ENCODE measurements around the gene PCDHGC3. TPM values are rescaled to one million over a fixed set of nuclear protein-coding genes. Genes with fewer than 3 reads are reported as not detected.
A peak's percentile ranks its signal among the peaks of the same experiment; 100 is the strongest.
"Not testable (repeated sequence)": the region's sequence is repeated elsewhere in the genome, so short reads cannot be mapped to it uniquely, and the experiment has no call there.

PCDHGC3 gene
- total RNA-seq, 1 experiment from 2014 or later, result 29.1 TPM

- TF ChIP-seq AFF4 (CRISPR knock-in tag; IDR thresholded peaks at IDR 0.05; ENCODE audit: borderline replicate concordance), result no peak
Measured at GRCh38 chr5:141427783-141428426, 47.9 kb upstream of the PCDHGC3 start (continued).

GRCh38 chr5:141430332-141431113 is 45.2 kb upstream of the PCDHGC3 start, which contains the start of gene PCDHGA12:
Gene PCDHGA12, plus strand, starts transcription at chr5:141430507. Its CDS starts 253 bp downstream, at chr5:141430760.
- Mint-ChIP-seq H3K4me1 (no peaks in the 10 kb centered on the region), H3K4me3 (no peak within 1 kb of the TSS), H3K27ac (no peak within 1 kb of the TSS), H3K9me3 (peaks cover 55% of the 10 kb centered on the region), H3K27me3 (ENCODE audit: low read depth) (no peaks in the 10 kb centered on the region), H3K36me3 (peaks cover 72% of the 10 kb centered on the region)
- ChIA-PET POLR2A (interaction anchor here (0.8 to 0.9 kb wide), 2 partner anchors 45 to 83 kb away, joined by 3 to 4 read pairs; partner anchors contain the start of gene PCDHGC3), CTCF (interaction anchor here (0.9 to 2.7 kb wide), 31 partner anchors 9 to 238 kb away, joined by 3 to 28 read pairs (median 6); partner anchors contain the start of genes PCDHB10, PCDHB14, PCDHB15 and PCDHGA10)
- DNase-seq (ENCODE audit: low spot score) (no peak), ATAC-seq (peak; percentile 43; the same call in 1 of the 2 replicates)
- TF ChIP-seq SOX15 (CRISPR knock-in tag; IDR thresholded peaks at IDR 0.05) (no peak), TEAD1 (CRISPR knock-in tag; IDR thresholded peaks at IDR 0.05) (no peak), ZNF416 (CRISPR knock-in tag; IDR thresholded peaks at IDR 0.05) (no peak), ZNF121 (CRISPR knock-in tag; IDR thresholded peaks at IDR 0.05) (no peak), SMAD3 (CRISPR knock-in tag; IDR thresholded peaks at IDR 0.05; ENCODE audit: borderline replicate concordance) (no peak)
- TF ChIP-seq, protein P1, sequence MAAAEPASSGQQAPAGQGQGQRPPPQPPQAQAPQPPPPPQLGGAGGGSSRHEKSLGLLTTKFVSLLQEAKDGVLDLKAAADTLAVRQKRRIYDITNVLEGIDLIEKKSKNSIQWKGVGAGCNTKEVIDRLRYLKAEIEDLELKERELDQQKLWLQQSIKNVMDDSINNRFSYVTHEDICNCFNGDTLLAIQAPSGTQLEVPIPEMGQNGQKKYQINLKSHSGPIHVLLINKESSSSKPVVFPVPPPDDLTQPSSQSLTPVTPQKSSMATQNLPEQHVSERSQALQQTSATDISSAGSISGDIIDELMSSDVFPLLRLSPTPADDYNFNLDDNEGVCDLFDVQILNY (CRISPR knock-in tag; IDR thresholded peaks at IDR 0.05), result no peak

- Mint-ChIP-seq H3K4me3 (no peak overlapping the region), H3K4me1 (no peaks in the 10 kb centered on the region), H3K36me3 (peaks cover 66% of the 10 kb centered on the region), H3K27ac (no peak overlapping the region), H3K27me3 (ENCODE audit: low read depth) (no peaks in the 10 kb centered on the region), H3K9me3 (peaks cover 56% of the 10 kb centered on the region)
- ATAC-seq (no peak), DNase-seq (ENCODE audit: low spot score) (no peak)
- ChIA-PET CTCF (interaction anchor here (0.9 to 2.7 kb wide), 18 partner anchors 9 to 197 kb away, joined by 3 to 28 read pairs (median 8); partner anchors contain the start of genes PCDHGA10, PCDHGA11, PCDHGA2 and PCDHGA4), POLR2A (no interaction called here)
- TF ChIP-seq, protein P2, sequence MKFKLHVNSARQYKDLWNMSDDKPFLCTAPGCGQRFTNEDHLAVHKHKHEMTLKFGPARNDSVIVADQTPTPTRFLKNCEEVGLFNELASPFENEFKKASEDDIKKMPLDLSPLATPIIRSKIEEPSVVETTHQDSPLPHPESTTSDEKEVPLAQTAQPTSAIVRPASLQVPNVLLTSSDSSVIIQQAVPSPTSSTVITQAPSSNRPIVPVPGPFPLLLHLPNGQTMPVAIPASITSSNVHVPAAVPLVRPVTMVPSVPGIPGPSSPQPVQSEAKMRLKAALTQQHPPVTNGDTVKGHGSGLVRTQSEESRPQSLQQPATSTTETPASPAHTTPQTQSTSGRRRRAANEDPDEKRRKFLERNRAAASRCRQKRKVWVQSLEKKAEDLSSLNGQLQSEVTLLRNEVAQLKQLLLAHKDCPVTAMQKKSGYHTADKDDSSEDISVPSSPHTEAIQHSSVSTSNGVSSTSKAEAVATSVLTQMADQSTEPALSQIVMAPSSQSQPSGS (CRISPR knock-in tag; IDR thresholded peaks at IDR 0.05; ENCODE audit: borderline replicate concordance, low read depth), result no peak
- TF ChIP-seq PREB (CRISPR knock-in tag; IDR thresholded peaks at IDR 0.05; ENCODE audit: borderline replicate concordance) (no peak), TP53 (CRISPR knock-in tag; IDR thresholded peaks at IDR 0.05) (no peak), SP1 (CRISPR knock-in tag; conservative IDR thresholded peaks at IDR 0.05) (no peak), FOXP1 (CRISPR knock-in tag; IDR thresholded peaks at IDR 0.05; ENCODE audit: borderline replicate concordance) (no peak), FOXP4 (CRISPR knock-in tag; IDR thresholded peaks at IDR 0.05) (no peak), IRF2 (CRISPR knock-in tag; IDR thresholded peaks at IDR 0.05; ENCODE audit: borderline replicate concordance, low read depth) (no peak), ZSCAN18 (CRISPR knock-in tag; IDR thresholded peaks at IDR 0.05) (no peak), PRRX2 (CRISPR knock-in tag; IDR thresholded peaks at IDR 0.05) (no peak), ZNF396 (CRISPR knock-in tag; IDR thresholded peaks at IDR 0.05; ENCODE audit: borderline replicate concordance) (no peak)
Measured at GRCh38 chr5:141431286-141431685, 44.5 kb upstream of the PCDHGC3 start.

- H3K4me3 Mint-ChIP-seq; H3K27me3 Mint-ChIP-seq (ENCODE audit: low read depth); H3K4me1 Mint-ChIP-seq; H3K27ac Mint-ChIP-seq; POLR2A ChIA-PET; DNase-seq (ENCODE audit: low spot score); ATAC-seq: not testable (repeated sequence)
- CTCF ChIA-PET, result interaction anchor here (1.1 to 2.7 kb wide), 3 partner anchors 12 to 125 kb away, joined by 3 to 28 read pairs (median 3); partner anchors contain the start of gene PCDHGA11
- H3K36me3 Mint-ChIP-seq, result peaks cover 55% of the 10 kb centered on the region
- peaks cover 50% of the 10 kb centered on the region for H3K9me3 Mint-ChIP-seq
Measured at GRCh38 chr5:141432308-141432707, 43.5 kb upstream of the PCDHGC3 start.

All from WTC11 (cell line).